Spinal cord (tissue), 10 donors: ENCODE results near the gene AGPAT1. TPM values are rescaled to one million over a fixed set of nuclear protein-coding genes. Genes with fewer than 3 reads are reported as not detected.

ENCODE experiments used
- DNase-seq, 6 donors: peaks; one replicate each; pipeline versions ENCODE4 v3.0.0 to v3.0.0-alpha.2; 2013 to 2015; ENCODE audit warnings: low spot score in 6 of 6, low read depth in 4 of 6
- H3K27ac ChIP-seq: one replicate; pipeline ENCODE4 v1.5.1; 2013; ENCODE audit warnings: low read depth, low read length, control low read depth
- H3K27me3 ChIP-seq: one replicate; pipeline ENCODE4 v1.6.1; 2013; ENCODE audit warnings: low read length; ENCODE audit not compliant: control insufficient read depth, insufficient read depth
- H3K36me3 ChIP-seq: one replicate; pipeline ENCODE4 v1.6.1; 2013; ENCODE audit warnings: low read length; ENCODE audit not compliant: control insufficient read depth, insufficient read depth
- H3K4me1 ChIP-seq: one replicate; pipeline ENCODE4 v1.6.1; 2013; ENCODE audit warnings: low read length; ENCODE audit not compliant: control insufficient read depth, insufficient read depth
- H3K4me3 ChIP-seq: one replicate; pipeline ENCODE4 v1.5.1; 2013; ENCODE audit warnings: low read depth, low read length, control low read depth
- H3K9me3 ChIP-seq: one replicate; pipeline ENCODE4 v1.6.1; 2013; ENCODE audit warnings: low read length; ENCODE audit not compliant: control insufficient read depth, insufficient read depth
- WGBS: methylation state at CpG from one replicate; pipeline ENCODE4 v1.1.5; 2013; ENCODE audit warnings: missing lambda C conversion rate; ENCODE audit not compliant: insufficient coverage; 5-methylcytosine and 5-hydroxymethylcytosine counted together
- polyA plus RNA-seq, 2 donors: library from polyadenylated mRNA; unstranded; fragments of 120-200 nt; gene quantifications; one replicate each; pipeline ENCODE4 v1.2.1, GENCODE V29; 2013; ENCODE audit not compliant: insufficient read length in 2 of 2
- total RNA-seq, 2 donors: library from RNA; depleted of rRNA in 1 of 2; stranded (reverse); fragments of 120-200 nt in 1 of 2; fragments of >200 nt in 1 of 2; gene quantifications; one replicate each; pipeline versions ENCODE4 v1.2.3 to v1.2.4, GENCODE V29; 2013 to 2014
- donor health status: healthy.

Gene AGPAT1
- total and polyA plus RNA-seq, 4 donors: 24.0 to 158 (median 117) TPM

DNA sequence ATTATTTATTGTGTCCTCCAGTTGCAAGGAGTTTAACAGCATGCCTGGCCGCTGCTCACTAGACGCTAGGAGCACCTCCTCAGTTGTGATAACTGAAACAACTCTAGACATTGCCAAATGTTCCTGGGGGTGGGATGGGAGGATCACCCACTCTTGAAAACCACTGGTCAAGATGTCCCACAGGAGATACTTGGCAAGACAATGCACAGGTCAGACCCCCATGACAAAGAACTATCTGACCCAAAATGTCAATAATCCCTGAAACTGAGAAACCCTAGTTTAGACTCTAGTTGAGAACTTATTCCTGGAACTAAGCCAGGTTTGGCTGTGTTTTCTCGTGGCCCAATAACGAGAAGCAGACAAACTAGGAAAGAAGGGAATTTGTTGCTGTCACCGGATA is 36.3 kb downstream of the AGPAT1 start:
- no peak for DNase-seq
- no peaks in the 10 kb centered on the region for H3K27me3 ChIP-seq
- H3K4me3 ChIP-seq: no peak overlapping the region
- H3K27ac ChIP-seq: no peak overlapping the region
- no peaks in the 10 kb centered on the region for H3K36me3 ChIP-seq
- H3K9me3 ChIP-seq: no peaks in the 10 kb centered on the region
- whole genome bisulfite sequencing: 38% methylated on average over 2 of the region's 5 CpGs
- no peaks in the 10 kb centered on the region for H3K4me1 ChIP-seq

DNA sequence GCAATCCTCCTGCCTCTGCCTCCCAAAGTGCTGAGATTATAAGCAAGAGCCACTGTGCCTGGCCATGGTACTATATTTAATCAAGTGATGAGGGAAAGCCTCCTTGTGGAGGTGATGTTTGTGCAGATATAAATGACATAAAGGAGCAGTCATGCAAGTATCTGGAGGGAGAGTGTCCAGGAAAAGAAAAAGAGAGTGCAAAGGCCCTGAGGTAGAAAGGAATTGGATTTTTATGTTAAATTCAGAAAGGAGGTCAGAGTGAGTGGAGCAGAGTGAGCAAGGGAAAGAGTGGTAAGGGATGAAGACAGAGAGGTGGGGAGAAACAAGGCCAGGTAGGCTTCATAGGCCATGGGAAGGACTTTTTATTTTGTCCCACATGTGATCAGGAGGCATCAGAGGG is 38.4 kb downstream of the AGPAT1 start:
- Histone ChIP-seq H3K9me3 (no peaks in the 10 kb centered on the region), H3K36me3 (no peaks in the 10 kb centered on the region), H3K4me3 (no peak overlapping the region), H3K27me3 (no peaks in the 10 kb centered on the region), H3K4me1 (no peaks in the 10 kb centered on the region), H3K27ac (no peak overlapping the region)
- no peak for DNase-seq

- Histone ChIP-seq H3K9me3 (no peaks in the 10 kb centered on the region), H3K4me3 (no peak overlapping the region), H3K27ac (no peak overlapping the region), H3K36me3 (no peaks in the 10 kb centered on the region), H3K27me3 (no peaks in the 10 kb centered on the region), H3K4me1 (peaks cover 16% of the 10 kb centered on the region)
- no peak for DNase-seq
- WGBS: no CpG with 5 or more reads among the region's 4 CpGs
These were observed 42.1 kb downstream of the AGPAT1 start for GRCh38 chr6:32133786-32134185.

DNA sequence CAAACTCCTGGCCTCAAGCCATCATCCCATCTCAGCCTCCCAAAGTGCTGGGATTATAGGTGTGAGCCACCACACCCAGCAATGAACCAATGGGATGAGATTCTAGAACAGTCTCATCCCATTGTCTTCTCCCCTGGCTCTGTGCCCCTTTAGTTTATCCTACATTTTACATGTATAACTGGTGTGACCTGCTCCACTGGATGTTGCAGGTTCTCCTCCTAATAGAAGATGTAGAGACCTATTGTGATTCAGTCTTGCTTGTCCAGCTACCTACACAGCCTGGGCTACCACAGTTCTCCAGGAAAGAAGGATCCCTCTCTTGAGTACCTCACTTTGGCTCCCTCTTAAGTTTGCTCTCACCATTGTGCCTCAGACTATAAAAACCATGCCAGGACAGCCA is 43.8 kb downstream of the AGPAT1 start:
- H3K27ac ChIP-seq: no peak overlapping the region
- H3K4me3 ChIP-seq: no peak overlapping the region
- peaks cover 27% of the 10 kb centered on the region for H3K4me1 ChIP-seq
- H3K27me3 ChIP-seq: no peaks in the 10 kb centered on the region
- H3K36me3 ChIP-seq: no peaks in the 10 kb centered on the region
- DNase-seq: no peak
- no peaks in the 10 kb centered on the region for H3K9me3 ChIP-seq

GRCh38 chr6:32131439-32131948 is 44.4 kb downstream of the AGPAT1 start:
- no peaks in the 10 kb centered on the region for H3K27me3 ChIP-seq
- H3K36me3 ChIP-seq: peaks cover 2% of the 10 kb centered on the region
- no peak overlapping the region for H3K27ac ChIP-seq
- no peak for DNase-seq
- 86% methylated on average over 4 of the region's 14 CpGs for WGBS
- H3K4me3 ChIP-seq: no peak overlapping the region
- H3K9me3 ChIP-seq: no peaks in the 10 kb centered on the region
- peaks cover 31% of the 10 kb centered on the region for H3K4me1 ChIP-seq

- DNase-seq: peak in 1 of 6 donors; percentile 83
- 40% methylated on average over 22 of the region's 22 CpGs for WGBS
- Histone ChIP-seq H3K4me3 (peak overlapping the region; percentile 78), H3K4me1 (peaks cover 31% of the 10 kb centered on the region), H3K9me3 (no peaks in the 10 kb centered on the region), H3K27me3 (no peaks in the 10 kb centered on the region), H3K27ac (peak overlapping the region; percentile 88), H3K36me3 (peaks cover 17% of the 10 kb centered on the region)
These were observed 46.4 kb downstream of the AGPAT1 start for GRCh38 chr6:32129297-32130088.

- WGBS: 85% methylated on average over 13 of the region's 13 CpGs
- no peaks in the 10 kb centered on the region for H3K9me3 ChIP-seq
- DNase-seq: no peak
- H3K4me1 ChIP-seq: peaks cover 31% of the 10 kb centered on the region
- H3K36me3 ChIP-seq: peaks cover 23% of the 10 kb centered on the region
- no peaks in the 10 kb centered on the region for H3K27me3 ChIP-seq
- H3K27ac ChIP-seq: peak overlapping the region; percentile 99
- H3K4me3 ChIP-seq: peak overlapping the region; percentile 99
These were observed 47.1 kb downstream of the AGPAT1 start for GRCh38 chr6:32128751-32129296.

GRCh38 chr6:32127717-32128592 is 47.9 kb downstream of the AGPAT1 start, which contains the start of gene ATF6B:
ATF6B (minus strand) TSS chr6:32128246; CDS start chr6:32128207, 39 bp downstream.
- DNase-seq: peak; percentile 88 to 100 (median 98)
- WGBS: under 1% methylated on average over 38 of the region's 44 CpGs
- peak within 1 kb of the TSS; percentile 99 for H3K4me3 ChIP-seq

GRCh38 chr6:32127409-32127716 is 48.5 kb downstream of the AGPAT1 start:
- H3K9me3 ChIP-seq: no peaks in the 10 kb centered on the region
- peaks cover 38% of the 10 kb centered on the region for H3K36me3 ChIP-seq
- peak overlapping the region; percentile 99 for H3K27ac ChIP-seq
- H3K27me3 ChIP-seq: no peaks in the 10 kb centered on the region
- WGBS: 5% methylated on average over 9 of the region's 9 CpGs
- peaks cover 31% of the 10 kb centered on the region for H3K4me1 ChIP-seq
- peak overlapping the region; percentile 99 for H3K4me3 ChIP-seq
- no peak for DNase-seq

More at GRCh38 chr6:32127717-32128592, 47.9 kb downstream of the AGPAT1 start, which contains the start of gene ATF6B:
- H3K4me1 ChIP-seq: peaks cover 31% of the 10 kb centered on the region
- H3K27ac ChIP-seq: peak within 1 kb of the TSS; percentile 99
- H3K9me3 ChIP-seq: no peaks in the 10 kb centered on the region
- H3K27me3 ChIP-seq: no peaks in the 10 kb centered on the region
- H3K36me3 ChIP-seq: peaks cover 32% of the 10 kb centered on the region
